LHCN-M2 (cell line): ENCODE results near the gene ARID4B. TPM values are rescaled to one million over a fixed set of nuclear protein-coding genes. Genes with fewer than 3 reads are reported as not detected.

Experiments
- DNase-seq: peaks from one replicate; pipeline ENCODE4 v3.0.0-alpha.2; 2012; ENCODE audit warnings: low read depth
- total RNA-seq: library from RNA; depleted of rRNA; stranded (reverse); fragments of >200 nt; gene quantifications from 2 replicates; pipeline ENCODE4 v1.2.3, GENCODE V29; 2014; rRNA removed

ARID4B gene
- total RNA-seq, 1 experiment from 2014 or later: 19.1 TPM

DNA sequence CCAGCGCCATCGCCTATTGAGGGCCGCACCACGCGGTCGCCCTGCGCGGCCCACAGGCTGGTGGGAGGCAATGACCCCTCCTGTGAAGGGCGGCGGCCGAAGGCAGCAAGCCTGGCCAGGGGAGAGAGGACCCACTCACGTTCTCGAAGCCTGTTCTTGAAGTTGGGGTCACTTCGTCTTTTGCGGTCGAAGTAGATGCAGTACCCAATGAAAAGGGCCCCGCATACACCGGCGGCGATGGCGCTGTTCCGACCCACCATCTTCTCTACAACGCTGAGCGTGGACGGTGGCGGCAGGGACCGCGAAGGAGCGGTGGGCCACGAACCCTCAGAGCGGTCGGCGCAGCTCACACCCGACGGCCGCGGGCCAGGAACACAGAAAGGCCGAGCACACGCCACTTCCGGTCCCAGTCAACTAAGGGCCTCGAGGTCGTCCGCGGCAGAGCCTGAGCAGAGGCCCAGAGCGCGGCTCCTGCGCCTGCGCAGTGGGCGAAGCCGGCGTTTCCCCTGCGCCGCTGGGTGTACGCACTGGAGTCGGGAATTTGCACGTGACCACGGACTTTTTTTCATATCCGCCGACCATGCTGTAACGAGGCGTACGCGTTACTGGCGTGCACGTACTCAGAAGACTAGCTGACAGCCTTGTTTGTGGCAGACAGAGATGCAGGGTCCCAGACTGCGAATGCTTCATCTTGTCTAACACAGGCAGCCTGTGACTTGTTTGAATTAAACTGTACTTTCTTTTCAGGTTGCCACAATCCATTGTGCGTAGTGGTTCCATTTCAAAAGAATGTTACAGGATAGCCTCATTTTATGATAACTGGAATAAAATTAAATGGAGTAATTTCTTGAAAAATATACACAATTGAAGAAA lies 199.3 kb downstream of the ARID4B start, which contains the start of gene TOMM20:
Gene TOMM20 (minus strand): TSS at position 382 of the 873 bp plus-strand sequence. CDS start 122 bp downstream, at position 260.
- DNase-seq: peak; percentile 98

- DNase-seq: peak; percentile 13
Measured at GRCh38 chr1:235127732-235128455, 200.1 kb downstream of the ARID4B start.

DNA sequence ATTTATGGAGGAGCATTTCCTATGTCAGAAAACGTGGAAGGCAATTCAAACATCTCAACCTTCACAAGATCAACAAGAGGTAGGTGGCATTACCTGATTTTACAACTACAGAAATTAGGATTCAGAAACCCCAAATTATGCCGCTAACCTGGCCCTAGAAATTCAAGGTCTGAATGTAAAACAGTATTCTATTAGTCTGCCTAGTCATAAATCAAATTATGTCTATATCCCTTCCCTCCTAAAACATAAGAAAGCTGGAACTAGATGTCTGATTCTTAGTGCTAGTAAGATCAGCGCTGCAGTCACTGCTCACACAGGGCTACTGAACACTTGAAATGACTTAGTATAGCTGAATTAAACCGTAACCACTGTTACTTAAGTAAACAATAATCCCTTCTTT lies 200.8 kb downstream of the ARID4B start:
- no peak for DNase-seq

GRCh38 chr1:235124665-235125064 lies 203.3 kb downstream of the ARID4B start:
- DNase-seq: no peak

DNA sequence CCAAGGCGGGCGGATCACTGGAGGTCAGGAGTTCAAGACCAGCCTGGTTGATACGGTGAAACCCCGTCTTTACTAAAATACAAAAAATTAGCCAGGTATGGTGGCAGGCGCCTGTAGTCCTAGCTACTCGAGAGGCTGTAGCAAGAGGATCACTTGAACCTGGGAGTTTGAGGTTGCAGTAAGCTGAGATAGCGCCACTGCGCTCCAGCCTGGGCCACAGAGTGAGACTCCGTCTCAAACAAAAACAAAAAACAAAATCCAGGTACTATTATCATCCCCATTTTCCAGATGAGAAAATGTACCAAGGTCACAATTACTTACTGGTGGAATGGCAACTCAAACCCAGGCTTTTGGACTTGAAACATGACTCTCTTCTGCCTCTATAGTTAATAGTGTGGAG lies 203.9 kb downstream of the ARID4B start:
- no peak for DNase-seq

DNA sequence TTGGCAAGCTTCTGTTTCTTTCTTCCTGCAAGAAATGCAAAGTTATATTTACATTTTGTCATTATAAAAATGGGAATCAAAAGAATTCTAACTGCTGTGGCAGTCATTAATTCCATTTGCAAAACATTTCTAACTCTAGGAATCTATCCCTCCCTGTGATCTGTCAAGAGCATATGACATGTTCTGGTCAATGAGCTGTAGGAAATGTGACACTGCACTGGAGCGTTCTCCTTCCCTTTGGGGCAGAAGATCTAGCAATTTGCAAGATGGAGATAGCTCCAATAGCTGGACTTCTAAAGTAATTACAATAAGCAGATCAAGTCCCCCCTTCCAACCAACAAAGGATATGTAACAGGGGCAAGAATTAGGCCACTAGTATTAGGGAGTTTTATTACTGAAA lies 205.6 kb downstream of the ARID4B start:
- DNase-seq: no peak

Other genes with a start within 250 kb of the ARID4B start
- gene TOMM20, start 199.3 kb downstream of the ARID4B start, total RNA-seq: 82.1 and 113 TPM in 2 replicates
- 84.4 and 103 TPM in 2 replicates for gene RBM34, start 166.9 kb downstream of the ARID4B start, total RNA-seq
- gene GGPS1, start 391 bp upstream of the ARID4B start, total RNA-seq: 14.5 and 18.2 TPM in 2 replicates
- 21.8 and 22.4 TPM in 2 replicates for gene TBCE, start 39.2 kb upstream of the ARID4B start, total RNA-seq
- gene B3GALNT2, start 176.3 kb upstream of the ARID4B start, total RNA-seq: 30.3 and 31.1 TPM in 2 replicates